Measurements from ENCODE around the gene KRTAP6-2.

KRTAP6-2 gene

GRCh38 chr21:30563630-30564029, 35.1 kb downstream of the KRTAP6-2 start:
- DNase-seq, result no peak

- DNase-seq, result no peak
Observed at GRCh38 chr21:30563072-30563471, 35.6 kb downstream of the KRTAP6-2 start.

- DNase-seq, result no peak
Observed at GRCh38 chr21:30561957-30562356, 36.7 kb downstream of the KRTAP6-2 start.

GRCh38 chr21:30561264-30561895, 37.3 kb downstream of the KRTAP6-2 start, which contains the start of gene KRTAP19-7:
KRTAP19-7 (minus strand) TSS chr21:30561314; CDS start chr21:30561289, 25 bp downstream.
- DNase-seq, result no peak

GRCh38 chr21:30555095-30555494, 43.6 kb downstream of the KRTAP6-2 start:
- no peak for DNase-seq

- DNase-seq, result no peak
Observed at GRCh38 chr21:30552782-30553181, 45.9 kb downstream of the KRTAP6-2 start.
